OCI-M2 (cell line): ENCODE measurements around the gene TSPAN7.

Experiments used
- DNase-seq: peaks from one replicate; lab custom pipeline; 2025; ENCODE audit not compliant: unreplicated experiment; lab: John Stamatoyannopoulos, UW

Gene TSPAN7, protein sequence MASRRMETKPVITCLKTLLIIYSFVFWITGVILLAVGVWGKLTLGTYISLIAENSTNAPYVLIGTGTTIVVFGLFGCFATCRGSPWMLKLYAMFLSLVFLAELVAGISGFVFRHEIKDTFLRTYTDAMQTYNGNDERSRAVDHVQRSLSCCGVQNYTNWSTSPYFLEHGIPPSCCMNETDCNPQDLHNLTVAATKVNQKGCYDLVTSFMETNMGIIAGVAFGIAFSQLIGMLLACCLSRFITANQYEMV

DNA sequence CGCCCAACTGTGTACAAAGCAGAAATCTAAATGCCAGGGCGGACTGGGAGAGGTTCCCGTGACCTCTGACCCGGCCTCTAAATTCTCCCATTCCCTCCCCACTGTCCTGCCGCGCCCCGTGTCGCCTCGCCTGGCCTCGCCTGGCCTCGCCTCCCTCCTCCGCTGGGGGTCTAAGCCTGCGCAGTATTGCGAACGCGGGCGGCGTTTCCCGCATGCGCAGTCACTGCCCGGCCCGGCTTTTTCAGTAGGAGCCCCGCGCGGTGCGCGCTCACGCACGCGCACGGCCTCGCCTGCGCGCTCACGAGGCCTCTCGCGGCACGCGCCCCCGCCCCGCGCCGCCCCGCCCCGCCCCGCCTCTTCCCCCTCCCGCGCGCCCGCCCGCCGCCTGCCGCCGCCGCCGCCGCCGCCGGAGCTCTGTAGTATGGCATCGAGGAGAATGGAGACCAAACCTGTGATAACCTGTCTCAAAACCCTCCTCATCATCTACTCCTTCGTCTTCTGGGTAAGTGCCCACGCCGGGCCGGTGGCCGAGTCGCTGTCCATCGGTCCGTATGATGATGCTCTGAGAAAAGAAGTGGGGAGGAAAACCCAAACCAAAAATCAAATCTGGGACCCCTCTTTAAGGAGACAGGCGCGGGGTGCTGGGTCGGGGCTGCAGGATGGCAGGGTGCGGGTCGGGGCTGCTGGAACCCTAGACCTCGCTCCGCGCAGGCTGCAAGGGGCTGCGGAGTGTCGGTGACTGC lies at the start of gene TSPAN7:
Gene TSPAN7 (plus strand): TSS at position 417 of the 743 bp plus-strand sequence. CDS start 5 bp downstream, at position 422.
- DNase-seq: no peak

DNA sequence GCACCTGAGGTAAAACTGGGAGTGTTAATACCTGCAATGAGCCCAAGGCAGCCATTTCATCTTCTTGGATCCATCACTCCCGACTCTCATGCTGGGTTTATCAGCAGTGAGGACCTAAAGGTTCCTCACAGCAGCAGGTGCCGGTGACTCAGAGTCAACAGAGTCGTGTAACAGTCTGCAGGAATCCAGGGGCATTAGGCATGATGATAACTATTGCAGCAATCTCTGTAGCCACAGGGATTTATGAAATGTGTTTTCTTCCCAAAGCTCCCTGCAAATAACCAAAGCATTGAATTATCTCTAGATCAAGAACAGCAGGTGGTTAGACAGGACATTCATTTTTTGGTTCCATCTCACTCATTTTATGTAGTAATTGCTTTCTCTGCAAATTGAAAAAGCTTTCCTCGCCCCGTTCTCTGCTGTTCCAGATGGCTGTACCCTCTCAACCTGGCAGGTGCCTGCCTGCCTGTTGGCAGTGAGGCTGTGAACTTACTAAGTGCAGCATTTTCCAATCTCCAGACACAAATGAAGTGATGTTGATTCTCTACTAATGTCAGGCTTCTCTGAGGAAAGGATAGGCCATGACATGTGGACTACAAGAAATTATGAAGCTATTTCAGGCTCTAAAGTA lies 48.1 kb upstream of the TSPAN7 start:
- DNase-seq: no peak

DNA sequence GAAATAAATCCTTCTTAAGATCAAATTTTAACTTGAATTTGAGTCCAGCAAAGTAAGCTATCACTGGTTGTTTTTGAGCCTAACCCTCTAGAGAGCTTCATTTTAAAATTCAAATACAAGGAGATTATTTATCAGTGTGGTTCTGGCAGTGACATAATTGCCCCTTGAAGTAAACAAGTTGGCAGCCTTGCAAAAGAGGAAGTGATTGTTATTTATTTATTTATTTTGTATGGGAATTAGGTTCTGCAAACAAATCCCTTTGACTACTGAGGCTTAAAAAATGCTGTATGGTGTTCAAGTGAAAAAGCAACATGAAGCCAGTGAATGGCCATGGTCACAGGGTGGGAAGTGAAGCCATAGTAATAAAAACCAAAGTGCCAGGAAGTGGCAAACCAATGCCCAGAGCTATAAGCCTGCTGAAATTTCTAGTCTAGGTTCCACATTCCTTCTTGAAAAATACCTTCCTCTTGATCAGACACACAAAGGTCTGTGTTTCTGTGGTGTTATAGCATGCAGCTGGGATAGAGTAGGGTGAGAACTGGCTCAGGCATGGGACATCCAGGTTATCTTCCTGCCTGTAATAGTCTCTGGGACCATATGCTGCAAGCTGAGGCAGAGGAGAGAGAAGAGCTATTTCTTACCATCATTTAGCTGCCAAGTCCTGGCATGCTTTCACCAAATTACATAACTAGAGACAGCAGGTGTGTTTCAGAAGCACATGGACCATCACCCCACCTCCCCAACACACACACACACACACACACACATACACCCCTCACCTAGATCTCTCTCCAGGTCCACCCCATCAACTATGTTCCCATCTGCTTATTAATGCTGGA lies 47.1 kb upstream of the TSPAN7 start:
- DNase-seq: no peak

DNA sequence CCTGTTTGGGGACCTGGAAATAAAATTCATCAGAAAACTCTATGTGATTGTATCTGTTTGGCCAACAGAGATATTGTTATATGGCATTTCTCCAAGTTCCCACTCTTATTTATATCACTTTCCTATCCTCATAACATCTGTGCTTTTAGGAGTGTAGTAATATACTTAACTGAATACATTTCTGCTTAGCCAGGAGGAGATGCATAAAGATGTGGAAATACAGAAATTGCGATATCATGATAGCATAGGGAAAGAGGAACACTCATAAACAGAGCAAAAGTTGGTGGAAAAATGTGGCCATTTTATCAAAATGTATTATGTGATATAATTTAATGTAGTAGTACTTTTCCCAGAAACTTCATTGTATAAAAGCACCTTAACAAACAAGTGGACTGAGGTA lies 46.1 kb upstream of the TSPAN7 start:
- no peak for DNase-seq

DNA sequence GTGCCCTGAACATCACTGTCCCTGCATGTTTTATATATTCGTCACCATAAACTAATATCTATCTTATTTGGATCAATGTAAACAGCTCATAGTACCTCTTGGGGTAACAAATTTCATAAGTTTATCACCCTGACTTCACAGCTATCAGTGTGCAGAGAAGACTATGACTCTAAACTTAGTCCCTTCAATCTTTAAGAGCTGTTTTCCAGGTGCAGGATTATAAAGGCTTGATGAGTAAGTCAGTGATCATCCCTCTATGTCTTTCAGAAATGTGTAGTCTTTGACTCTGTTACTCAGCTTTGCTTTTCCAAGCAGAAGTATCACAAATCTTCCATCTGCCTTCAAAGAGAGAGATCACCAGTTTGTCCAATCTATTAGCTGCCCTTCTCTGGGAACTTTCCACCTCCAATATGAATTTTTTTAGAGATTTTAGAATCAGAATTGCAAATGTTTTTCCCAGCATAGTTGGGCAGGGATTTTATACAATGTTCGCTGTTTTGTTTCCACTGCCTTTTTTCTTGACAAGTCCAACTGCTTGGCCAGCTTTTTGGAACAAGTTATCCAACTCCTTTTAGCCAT lies 45.1 kb upstream of the TSPAN7 start:
- no peak for DNase-seq

DNA sequence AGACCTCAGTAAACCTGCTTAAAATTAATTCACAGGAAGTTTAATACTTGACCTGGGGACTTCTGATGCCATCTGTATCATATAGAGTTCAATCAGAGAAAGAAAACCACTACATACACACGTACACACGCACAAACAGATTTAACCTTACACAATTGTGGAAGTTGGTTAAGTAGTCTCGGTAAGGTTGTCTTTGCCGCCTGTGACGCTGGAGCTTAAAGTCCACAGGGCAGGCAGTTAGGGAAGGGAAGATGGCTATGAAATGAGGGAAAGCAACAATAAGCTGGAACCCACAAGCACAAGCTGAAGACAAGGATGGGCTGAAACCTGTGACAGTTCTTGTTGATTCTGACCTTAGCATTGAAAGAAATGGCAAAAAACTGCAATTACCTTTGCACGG lies 41.7 kb upstream of the TSPAN7 start:
- no peak for DNase-seq

DNA sequence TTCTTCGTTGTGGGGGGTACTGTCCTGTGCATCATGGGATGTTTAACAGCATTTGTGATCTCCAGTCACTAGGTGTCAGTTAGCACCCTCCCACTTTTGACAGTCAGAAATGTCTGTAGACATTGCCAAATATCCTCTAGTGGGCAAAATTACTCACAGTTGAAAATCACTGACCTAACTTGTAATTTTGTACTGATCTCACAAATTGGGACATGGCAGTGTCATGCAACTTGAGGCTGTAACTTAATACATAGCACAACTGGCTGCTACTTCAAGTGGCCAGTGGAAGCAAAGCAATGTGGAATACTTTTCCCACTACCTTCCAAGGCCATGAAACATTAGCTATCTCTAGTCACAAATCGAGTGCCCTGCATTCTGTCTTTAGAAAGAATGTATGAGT lies 23.2 kb upstream of the TSPAN7 start:
- no peak for DNase-seq

DNA sequence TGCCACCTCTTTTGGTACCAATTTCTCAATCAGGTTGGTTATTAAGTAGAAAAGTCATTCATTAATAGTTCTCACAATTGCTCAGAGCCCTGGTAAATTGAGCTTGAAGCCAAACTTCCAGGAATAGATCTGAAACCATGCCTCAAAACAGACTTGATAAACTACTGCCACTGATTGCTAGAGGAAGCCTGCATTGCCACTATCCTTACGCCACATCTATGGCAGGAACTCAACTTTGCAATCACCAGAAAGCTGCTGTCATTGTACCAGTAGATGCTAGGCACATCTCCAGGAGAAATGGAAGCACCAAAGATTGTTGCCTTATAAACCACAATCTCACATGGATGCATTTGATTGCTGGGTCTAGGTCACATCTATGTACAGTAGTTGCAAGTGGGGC lies 21.6 kb upstream of the TSPAN7 start:
- no peak for DNase-seq

DNA sequence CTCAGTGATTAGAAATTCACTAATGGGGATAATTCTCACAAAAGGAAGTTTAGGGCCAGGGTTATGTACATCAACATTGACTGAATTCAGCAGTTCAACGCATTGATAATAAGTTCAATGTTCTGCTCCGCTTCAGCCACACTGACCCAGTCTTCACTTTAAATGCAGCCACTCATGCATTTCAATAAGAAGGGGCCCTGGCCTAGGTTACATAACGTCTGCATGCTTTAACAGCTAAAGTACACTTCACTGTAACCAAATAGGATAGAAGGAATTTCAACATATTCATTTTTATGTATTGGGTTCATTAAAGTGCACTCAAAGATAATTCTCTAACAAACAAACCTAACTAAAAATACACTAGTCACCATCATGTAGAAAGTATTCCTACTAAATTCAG lies 12.8 kb upstream of the TSPAN7 start:
- no peak for DNase-seq

DNA sequence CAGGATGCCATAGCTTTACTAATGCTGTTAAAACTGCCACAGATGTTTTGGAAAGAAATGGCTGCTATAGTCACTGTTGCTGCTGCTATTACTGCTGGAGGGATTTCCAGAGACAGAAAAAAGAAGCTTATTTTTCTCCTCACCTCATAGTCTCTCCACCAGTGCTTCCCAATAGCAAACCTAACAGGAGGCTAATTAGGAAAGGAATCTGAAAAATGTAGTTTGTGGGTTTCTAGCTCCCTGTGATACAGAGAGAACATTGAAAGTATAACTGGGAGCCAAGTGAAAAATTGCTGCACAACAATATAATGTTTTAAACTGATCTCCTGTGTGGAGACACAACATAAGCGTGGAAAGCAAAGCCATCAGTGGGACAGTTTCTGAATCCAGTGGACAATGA lies 8.6 kb upstream of the TSPAN7 start:
- DNase-seq: no peak

DNA sequence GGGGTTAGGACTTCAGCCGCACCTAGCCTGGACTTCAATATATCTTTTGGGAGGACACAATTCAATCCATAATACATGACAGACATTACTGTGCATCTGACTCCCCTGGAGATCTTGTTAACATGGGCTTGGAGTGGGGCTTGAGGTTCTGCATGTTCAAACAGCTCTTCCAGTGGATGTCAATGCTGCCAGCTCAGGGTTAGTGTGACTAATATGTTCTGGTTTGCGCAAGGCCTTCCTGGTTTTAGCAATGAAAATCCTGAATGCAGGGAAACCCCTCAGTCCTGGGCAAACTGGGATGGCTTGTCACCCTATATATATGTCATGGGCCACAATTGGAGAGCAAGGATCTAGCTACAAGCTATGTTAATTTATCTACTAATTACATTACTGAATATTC lies 2.7 kb upstream of the TSPAN7 start:
- DNase-seq: no peak

DNA sequence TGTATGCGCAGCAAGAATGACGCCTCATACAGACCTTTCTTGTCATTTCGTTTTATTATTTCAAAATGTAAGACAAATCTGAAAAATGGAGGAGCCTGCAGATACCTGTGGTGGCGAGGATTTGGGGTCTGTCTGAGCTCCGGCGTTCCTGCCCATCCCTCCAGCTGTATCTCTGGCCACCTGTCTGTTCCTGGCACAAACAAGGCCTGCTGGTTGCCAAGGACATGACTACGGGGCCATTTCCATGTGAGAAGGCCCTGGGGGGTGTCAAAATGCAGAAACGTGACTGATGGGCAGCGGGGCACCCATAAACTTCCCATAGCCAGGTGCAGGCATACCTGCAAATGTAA lies 591 bp upstream of the TSPAN7 start:
- no peak for DNase-seq

DNA sequence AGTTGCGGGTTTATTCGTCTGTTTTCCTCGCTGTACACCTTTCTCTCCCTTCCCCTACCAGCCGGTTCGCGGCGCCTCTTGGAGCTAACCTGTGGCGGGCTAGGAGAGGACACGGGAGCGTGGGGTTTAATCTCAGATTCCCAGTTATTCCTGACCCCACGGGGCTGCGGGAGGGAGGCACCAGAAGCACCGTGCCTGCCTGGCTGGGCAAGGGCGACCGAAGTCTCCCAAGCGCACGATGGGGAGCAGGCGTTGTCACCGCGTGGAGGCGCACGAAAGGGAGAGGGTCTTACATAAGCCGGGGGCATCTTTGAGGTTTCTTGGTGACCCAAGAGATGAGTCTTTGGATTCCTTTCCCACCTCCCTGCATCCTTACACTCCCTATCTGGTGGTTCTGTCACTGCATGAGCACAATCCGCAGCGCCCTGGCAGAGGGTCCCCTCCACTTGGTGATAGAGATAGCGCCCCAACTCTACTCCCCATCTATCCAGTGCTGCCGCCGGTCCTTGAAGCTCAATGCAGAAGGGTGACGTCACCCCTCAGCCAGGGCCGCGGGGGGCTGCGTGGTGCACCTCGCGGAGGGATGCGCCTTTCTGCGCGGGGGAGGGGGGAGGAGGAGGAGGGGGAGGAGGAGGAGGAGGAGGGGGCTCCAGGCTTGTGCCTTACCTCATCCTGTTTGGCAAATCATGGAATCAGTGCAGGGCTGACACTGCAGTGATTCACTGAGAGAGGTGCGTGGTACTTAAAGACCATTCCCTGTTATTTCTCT lies 793 bp downstream of the TSPAN7 start:
- DNase-seq: no peak

DNA sequence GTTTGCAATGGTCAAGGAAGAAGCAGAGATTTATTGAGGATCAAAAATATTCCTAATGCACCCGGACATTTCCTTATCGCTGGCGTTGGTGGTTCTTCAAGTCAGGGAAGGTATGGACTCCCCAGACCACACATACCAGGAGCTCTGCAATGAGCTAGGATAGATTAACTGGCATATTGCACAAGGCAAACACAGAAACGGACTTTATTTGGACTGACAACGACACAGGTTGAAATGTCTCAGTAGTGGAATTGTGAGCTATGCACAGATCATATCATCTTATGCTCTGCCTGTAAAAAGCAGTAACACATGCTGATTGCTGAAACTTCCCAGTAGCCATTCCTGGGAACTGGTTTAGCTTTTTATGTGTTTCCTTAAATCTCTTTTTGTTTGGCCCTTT lies 1.7 kb downstream of the TSPAN7 start:
- no peak for DNase-seq

DNA sequence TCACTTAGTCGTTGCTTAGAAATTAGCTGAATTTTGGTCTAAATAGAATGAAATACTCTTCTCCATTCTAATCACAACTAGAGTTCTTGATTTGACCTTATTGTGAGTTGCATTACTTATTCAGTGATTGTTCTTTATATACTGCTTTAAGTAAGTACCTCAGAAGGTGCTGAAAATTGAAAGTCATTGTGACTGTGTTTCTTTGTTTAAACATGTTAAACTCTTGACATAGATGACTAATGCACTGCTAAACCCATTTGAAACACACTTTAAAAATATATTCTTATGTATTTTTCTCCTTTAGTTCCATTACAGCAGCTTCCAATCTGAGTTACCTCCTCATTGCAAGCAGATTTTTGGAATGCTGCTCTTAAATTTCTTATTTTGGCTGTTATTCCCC lies 9.1 kb downstream of the TSPAN7 start:
- DNase-seq: no peak

DNA sequence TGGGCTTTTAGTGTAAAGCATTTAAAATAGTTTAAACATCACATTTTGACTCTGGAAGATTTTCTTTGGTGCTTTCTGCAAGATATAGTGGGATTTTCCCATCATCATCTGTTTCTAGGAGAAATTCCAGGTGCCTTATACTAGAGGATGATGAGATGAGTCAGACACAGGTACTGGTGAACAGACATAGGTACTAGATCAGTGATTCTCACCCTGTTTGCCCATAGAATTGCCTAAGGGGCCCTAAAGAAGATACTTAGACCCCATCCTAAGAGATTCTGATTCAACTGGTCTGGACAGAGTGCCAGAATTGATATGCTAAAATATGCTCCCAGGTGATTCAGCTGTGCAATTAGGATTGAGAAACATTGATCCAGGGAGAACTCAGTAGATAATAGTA lies 9.7 kb downstream of the TSPAN7 start:
- no peak for DNase-seq

DNA sequence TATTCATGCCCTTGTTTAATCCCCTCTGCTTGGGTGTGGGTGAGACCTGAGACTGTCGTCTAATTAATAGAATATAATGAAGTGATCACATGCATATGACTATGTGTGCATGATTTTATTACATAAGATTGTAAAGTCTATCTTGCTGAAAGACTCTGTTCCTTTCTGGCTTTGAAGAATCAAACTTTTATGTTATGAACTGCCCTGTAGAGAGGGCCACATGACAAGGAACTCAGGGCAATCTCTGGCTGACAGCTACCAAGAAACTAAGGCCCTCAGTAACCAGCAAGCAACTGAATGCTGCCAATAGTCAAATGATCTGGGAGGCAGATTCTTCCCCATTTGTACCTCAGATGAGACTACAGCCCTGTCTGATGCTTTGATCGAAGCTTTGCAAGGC lies 13.5 kb downstream of the TSPAN7 start:
- DNase-seq: no peak

DNA sequence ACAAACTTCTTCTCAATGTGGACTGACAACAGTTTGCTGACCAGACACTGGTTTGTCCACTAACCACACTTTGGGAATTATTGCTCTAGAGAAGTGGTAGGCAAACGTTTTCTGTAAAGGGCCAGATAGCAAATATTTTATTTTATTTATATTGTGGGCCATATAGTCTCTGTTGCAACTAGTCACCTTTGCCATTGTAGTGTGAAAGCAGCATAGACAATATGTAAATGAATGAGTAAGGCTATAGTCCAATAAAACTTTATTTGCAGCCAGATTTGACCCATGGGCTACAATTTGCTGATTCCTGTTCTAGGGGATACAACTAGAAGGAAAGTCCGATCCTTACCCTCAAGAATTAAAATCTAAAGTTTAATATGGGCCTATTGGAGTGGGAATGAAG lies 14.5 kb downstream of the TSPAN7 start:
- no peak for DNase-seq

DNA sequence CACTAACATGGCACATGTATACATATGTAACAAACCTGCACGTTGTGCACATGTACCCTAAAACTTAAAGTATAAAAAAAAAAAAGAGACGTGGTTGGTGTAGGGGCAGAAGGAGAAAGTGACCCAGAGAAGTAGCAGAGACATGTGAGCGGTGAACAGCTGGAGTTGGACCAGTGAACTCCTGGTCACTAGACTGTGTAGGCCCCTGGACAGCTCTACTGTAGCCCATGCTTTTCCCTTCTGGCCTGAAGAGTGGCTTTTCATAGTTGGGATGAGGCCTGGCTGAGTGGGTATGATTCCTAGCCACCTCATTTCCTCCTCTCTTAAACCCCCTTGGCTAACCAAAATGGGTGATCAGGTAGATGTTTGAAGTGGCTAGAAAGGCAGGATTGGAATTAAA lies 16.4 kb downstream of the TSPAN7 start:
- no peak for DNase-seq

DNA sequence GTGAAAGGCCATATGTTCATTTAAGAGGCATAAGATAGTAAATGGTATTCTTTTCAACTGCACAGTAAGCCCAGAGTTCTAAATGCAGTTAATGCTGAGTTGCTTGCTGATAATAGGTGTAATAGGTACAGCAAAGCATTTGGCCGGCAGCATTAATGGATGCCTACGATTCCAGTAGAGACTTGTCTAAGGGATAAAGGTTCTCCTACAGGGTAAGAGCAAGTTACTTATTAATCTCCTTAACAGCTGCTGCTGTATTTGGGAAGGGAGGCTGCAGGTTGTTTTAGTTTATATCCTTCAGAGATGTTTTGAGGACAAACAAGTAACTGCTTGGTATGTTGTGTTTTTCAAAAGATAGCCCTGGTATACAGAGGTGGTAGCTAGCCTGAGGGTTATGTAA lies 16.8 kb downstream of the TSPAN7 start:
- DNase-seq: no peak

DNA sequence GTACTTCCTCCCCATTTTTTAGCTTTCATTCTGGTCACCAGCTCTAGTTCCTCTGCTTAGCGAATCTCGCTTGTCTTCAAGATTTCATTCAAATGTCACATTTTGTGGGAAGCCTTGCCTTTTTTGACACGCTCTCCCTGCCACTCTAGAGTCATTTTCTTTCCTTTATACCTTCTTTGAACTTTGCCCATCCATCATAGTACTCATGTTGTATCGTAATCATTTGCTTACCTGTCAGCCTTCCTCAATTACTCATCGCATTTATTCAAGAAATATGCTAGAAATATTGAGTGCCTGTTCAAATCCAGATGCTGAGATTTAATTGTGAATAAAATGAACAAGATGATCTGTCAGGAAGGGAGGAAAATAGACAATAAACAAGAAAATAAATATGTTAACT lies 21.8 kb downstream of the TSPAN7 start:
- no peak for DNase-seq
